Renal pelvis (tissue), 4 donors: ENCODE results near the gene ZNF3. TPM values are rescaled to one million over a fixed set of nuclear protein-coding genes. Genes with fewer than 3 reads are reported as not detected.
A peak's percentile ranks its signal among the peaks of the same experiment; 100 is the strongest.

Source experiments
- DNase-seq: peaks from one replicate; pipeline ENCODE4 v3.0.0-alpha.2; 2013
- polyA plus RNA-seq, 3 donors: library from polyadenylated mRNA; unstranded; fragments of 120-200 nt; gene quantifications; one replicate each; pipeline ENCODE4 v1.2.1, GENCODE V29; 2013; ENCODE audit not compliant: insufficient read length in 3 of 3

ZNF3 gene
- polyA plus RNA-seq, 3 donors, result 50.5 to 58.6 (median 57.8) TPM

DNA sequence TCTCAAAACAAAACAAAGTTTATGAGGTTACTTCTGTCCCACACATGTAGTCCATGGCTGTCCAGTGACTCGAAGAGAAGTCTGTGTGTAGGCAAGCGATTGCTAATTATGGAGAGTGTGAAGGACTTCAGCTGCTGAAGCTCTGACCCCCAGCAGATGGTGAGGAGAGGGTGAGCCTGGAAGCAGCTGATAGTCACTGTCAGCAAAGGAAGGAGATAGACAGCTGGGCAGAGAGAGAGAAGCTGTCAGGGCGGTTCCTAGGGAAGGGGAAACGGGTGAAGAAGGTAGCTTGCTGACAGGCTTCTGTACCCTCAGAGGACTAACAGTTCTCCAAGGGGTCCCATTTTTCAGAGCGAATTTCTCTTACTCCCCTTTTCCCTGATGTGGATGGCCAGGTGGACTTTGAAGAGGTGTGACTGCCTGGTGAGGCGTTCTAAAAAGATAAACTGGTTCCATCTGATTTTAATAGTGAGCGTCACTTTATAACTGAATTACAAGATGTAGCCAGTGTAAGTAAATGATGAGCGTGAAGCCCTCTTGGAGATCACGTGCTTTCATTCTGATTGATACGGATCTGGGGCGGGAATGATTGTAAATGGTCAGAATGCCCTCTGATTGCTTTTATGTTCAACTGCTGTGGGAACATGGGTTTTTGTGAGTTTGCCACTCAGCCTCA is 19.9 kb downstream of the ZNF3 start:
- no peak for DNase-seq

DNA sequence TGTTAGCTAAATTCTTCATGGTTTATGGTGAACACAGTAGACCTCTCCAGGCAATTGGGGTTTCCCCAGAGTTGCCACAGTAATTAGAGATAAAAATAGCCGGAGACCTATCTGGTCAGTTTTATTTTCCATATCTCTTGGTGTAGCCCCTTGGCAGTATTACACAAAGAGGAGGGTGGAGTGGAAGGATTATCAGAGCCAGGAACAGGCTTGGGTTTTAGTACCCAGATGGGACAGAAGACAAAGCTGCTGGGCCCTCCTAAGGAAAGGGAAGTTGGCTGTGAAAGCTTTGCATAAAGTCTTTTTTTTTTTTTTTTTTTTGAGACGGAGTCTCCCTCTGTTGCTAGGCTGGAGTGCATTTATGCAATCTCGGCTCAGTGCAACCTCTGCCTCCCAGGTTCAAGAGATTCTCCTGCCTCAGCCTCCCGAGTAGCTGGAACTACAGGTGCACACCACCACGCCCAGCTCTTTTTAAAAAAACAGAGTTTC is 22.2 kb downstream of the ZNF3 start:
- DNase-seq, result no peak

DNA sequence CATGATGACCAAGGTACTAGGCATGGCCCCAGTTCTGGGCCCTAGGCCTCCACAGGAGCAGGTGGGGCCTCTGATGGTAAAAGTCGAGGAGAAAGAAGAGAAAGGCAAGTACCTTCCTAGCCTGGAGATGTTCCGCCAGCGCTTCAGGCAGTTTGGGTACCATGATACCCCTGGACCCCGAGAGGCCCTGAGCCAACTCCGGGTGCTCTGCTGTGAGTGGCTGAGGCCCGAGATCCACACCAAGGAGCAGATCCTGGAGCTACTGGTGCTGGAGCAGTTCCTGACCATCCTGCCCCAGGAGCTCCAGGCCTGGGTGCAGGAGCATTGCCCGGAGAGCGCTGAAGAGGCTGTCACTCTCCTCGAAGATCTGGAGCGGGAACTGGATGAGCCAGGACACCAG is 24.5 kb downstream of the ZNF3 start:
- DNase-seq, result no peak

DNA sequence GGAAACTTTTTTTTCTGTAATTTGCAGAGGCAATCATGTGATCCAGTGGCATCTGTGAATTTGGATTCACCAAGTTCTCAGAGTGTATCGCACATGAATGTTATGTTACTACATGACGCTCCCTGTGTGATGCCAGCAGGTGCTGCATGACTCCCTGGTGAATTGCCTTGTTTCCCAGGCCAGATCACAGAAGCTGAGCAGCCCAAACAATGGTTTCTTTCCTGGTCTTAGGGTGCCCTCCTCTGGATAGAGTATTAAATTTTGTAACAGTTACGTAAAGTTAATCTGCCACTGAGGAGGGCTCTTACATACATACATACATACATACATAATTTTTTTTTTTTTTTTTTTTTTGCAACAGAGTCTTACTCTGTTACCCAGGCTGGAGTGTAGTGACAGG is 28.3 kb downstream of the ZNF3 start:
- peak; percentile 40 for DNase-seq

DNA sequence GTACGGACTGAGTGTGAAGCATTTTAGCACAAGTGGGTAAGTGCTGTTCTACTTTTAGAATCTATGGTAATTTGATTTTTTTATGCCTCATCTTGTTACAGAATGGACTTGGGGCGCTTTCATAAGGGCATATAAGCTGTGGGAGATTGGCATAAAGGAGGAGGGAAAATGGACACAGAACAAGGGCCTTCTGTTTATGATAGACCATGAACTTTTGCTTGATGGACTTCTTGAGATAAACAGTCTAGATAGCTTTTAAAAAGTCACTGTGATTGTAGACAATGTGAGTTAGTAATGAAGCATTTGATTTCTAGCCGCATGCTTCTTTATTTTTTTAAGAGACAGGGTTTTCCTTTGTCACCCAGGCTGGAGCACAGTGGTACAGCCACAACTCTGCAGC is 29.9 kb downstream of the ZNF3 start:
- DNase-seq, result no peak

DNA sequence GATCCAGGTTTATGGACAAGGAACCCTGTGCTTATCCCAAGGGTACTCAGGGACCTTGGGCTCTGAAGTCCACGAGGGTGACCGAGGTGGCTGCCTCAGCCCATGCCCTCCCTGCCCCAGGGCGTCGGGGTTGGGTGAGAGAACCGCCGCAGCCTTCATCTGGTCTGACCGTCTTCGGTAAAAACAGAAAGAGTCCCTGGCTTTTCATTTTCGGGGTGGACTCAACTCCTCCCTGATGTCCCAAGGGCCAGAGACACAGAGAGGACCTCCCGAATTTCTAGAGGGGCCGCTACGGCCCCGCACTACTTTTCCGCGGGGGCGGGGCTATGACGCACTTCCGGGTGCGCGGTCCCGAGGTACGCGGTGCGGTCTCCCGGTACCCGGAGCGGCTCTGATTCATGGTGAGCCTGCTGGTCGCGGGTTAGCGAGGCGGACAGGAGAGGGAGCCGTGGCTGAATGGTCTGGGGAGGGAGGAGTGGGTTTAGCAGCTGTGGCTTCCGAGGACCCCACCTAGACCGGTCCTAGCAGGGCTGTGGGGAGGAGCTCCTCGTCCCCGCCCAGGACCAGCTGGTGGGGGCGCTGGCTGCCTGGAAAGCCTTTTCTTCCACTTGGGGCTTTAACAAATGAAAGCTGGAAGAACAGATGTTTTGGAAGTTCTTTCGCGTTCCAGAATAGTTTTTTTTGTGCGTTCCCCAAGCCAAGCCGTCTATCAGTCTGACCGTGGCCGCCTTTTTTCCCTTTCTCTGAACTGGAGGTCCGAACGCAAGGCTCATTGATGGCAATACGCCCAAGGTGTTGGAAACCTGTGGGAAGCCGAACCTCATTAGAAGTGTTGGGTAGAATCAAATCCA is 31.9 kb downstream of the ZNF3 start, which contains the start of gene ZSCAN21:
Gene ZSCAN21, plus strand, starts transcription at position 334 of the 851 bp plus-strand sequence. CDS start 7,233 bp downstream, outside the sequence.
- peak; percentile 83 for DNase-seq

DNA sequence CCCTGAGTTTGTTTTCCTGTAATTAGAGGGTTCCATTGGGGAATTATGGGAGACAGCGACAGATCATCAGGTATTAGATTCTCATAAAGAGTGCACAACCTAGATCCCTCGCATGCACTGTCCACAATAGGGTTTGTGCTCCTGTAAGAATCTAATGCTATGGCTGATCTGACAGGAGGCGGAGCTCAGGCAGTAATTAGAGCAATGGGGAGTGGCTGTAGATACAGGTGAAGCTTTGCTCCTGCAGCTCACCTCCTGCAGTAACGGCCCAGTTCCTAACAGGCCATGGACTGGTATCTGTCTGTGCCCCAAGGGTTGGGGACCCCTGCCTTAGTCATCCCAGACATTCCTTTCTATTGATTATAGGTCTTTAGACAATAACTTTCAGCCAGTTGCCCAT is 32.8 kb downstream of the ZNF3 start:
- DNase-seq, result no peak

DNA sequence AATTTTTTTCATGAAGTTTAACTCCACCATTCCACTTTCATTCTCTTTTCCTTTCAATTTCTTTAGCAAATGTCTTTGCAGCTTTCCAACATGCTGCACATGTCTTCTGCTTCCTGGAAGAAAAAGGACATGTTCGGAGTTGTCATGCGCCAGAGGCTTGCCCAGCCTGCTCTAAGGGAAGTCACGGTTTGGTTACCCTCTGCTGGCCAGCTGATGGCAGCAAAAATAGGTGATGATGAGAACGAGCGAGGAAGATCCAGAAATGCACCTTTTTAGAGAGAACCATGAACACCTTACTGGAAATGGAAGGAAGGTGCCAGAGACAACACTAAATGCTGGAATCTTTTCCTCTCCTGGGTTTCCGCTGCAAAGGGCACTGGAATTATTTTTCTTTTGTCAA is 36.8 kb downstream of the ZNF3 start:
- no peak for DNase-seq

DNA sequence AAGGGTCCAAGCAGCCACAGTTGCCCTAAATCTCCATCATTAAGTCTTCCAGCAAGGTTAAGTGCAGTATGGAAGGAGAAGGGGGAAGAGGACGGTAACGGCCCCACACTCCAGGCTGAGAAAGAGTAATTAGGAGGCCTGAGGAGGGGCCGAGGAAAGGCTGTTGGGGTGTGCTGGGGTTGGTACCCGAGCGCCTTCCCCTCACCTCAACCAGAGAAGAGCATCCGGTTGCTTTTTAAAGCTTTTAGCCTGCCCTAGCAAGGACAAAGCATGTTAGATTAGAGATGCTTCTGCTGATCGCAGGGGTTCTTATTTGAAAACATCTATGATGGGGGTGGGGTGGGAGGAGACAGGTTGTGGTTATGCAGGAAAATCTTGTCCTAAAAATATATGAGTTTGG is 40.9 kb downstream of the ZNF3 start:
- DNase-seq, result no peak

DNA sequence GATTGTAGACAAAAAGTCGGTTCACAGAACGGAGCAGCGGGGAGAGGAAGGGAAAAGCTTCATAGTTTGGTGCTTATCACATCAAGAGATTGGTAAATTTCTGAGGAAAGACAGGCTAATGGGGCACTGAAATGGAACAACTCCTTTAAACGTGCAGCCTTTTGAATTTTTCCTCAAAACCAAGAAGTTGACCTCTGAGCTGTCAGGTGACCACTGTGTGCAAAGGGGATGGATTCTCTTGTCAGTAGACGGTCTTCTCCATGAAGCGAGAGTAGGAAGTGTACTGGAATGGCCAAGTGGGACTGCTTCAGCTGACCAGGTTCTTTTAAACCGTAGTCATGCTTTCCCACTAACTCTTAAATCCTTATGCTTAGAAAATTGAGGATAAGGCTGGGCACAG is 43.2 kb downstream of the ZNF3 start:
- DNase-seq, result no peak

DNA sequence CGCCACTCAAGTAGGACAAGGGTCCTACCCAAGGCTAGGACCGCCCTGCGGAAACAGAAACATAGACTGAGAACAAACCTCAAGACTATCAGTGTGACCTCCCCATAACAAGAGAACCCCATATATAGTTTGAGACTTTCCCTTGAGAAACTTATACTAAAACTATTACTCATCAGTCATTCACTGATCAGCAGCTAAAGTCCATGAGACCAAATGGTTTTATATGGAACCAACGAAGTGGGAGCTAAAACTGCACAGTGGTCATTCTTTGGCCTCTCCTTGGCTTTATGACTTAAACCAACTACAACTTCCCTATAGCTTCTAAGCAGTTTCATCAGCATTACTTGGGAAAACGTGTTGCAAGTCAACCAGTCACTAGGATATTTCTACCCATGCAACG is 45.6 kb downstream of the ZNF3 start:
- DNase-seq, result no peak

DNA sequence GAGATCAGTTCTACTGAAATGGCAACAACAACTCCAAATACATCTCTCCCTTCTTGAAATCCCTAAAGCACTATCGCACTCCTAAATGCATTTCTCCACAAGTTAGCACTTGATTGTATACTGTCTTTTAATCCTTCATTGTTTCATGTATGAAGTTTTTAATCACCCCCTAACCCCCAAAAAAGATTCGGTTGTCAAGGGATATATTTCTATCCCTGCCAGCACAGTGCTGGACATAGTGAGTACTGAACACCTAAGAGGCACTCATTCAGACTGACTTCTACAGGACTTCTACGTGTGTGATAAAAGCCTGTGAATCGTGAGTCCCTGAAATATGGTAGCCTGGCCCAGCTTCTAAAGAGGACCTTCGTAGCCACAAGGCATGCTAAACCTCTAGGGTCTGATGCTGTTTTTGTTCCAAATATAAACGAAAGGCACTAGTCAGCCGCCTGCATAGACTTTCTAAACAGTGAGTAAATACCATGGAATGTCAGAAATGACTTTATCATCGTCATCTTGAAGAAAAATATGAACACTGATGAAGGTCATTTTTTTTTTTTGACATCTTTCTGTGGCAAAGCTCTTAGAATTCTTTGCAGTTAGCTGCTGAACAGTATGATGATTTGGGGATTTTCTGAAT is 46.5 kb downstream of the ZNF3 start:
- no peak for DNase-seq

DNA sequence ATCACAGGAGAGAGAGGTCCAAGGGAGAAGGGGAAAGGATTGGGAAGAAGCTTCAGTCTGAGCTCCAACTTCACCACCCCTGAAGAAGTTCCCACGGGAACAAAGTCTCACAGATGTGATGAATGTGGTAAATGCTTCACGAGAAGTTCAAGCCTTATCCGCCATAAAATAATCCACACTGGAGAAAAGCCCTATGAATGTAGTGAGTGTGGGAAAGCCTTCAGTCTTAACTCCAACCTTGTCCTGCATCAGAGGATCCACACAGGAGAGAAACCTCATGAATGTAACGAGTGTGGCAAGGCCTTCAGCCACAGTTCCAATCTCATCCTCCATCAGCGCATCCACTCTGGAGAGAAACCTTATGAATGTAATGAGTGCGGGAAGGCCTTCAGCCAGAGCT is 48.0 kb downstream of the ZNF3 start:
- no peak for DNase-seq

DNA sequence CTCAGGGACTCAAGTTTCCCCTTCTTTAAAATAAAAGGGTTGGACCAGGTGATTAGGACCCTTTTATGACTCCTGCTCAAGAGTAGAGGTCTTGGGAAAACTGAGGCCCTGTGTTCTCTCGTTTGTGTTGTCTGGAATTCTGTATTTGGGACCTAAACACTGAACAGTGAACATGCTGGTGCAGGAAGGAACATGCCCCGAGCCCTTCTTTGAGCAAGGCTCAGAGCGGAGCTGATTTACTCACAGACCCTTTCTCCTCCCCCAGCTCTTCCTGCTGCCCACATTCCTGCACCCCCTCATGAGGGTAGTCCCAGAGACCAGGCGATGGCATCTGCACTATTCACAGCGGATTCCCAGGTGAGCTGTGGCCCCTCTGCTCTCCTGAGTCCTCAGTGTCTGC is 51.9 kb downstream of the ZNF3 start:
- DNase-seq, result no peak

DNA sequence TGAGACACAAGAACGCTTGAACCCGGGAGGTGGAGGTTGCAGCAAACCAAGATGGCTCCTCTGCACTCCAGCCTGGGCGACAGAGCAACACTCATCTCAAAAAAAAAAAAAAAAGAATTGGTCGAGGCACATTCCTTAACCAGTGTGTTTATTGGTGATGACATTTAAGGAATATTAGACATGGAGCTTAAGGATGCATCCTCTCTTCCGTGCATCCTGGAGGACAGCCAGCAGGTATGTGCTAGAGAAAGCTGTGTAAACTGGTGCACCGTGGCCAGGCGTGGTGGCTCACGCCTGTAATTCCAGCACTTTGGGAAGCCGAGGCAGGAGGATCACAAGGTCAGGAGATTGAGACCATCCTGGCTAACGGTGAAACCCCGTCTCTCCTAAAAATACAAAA is 54.3 kb downstream of the ZNF3 start:
- DNase-seq, result no peak

DNA sequence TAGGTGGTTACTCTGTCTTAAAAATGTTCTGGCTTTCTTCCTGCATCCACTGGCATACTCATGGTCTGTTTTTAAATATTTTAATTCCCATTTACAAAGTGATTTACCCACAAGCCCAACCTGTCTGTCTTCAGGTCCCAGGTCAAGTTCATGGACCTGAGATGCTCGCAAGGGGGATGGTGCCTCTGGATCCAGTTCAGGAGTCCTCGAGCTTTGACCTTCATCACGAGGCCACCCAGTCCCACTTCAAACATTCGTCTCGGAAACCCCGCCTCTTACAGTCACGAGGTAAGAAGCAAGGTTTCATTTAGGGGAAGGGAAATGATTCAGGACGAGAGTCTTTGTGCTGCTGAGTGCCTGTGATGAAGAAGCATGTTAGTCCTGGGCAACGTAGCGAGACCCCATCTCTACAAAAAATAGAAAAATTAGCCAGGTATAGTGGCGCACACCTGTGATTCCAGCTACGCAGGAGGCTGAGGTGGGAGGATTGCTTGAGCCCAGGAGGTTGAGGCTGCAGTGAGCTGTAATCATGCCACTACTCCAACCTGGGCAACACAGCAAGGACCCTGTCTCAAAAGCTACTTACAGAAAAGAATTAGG is 57.4 kb downstream of the ZNF3 start:
- no peak for DNase-seq

DNA sequence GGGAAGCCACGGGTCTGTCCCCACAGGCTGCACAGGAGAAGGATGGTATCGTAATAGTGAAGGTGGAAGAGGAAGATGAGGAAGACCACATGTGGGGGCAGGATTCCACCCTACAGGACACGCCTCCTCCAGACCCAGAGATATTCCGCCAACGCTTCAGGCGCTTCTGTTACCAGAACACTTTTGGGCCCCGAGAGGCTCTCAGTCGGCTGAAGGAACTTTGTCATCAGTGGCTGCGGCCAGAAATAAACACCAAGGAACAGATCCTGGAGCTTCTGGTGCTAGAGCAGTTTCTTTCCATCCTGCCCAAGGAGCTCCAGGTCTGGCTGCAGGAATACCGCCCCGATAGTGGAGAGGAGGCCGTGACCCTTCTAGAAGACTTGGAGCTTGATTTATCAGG is 58.0 kb downstream of the ZNF3 start:
- DNase-seq, result no peak

DNA sequence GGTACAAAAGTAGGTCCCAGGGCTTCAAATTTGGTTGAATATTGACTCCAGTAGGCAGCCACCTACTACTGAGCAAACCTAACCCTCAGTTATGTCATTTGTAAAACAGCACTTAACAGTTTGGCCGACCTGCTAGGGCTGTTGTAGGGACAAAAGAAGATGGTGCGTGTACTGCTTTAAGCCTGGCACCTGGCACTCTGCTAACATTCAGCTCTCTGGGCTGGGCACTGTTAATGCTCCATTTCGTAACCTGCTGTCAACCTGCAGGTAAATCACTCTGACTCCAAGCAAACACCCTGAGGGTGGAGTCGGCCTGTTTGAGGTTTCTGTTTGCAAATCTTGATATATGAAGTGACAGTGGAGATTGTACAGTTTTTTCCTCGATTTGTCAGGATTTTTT is 58.9 kb downstream of the ZNF3 start:
- no peak for DNase-seq

DNA sequence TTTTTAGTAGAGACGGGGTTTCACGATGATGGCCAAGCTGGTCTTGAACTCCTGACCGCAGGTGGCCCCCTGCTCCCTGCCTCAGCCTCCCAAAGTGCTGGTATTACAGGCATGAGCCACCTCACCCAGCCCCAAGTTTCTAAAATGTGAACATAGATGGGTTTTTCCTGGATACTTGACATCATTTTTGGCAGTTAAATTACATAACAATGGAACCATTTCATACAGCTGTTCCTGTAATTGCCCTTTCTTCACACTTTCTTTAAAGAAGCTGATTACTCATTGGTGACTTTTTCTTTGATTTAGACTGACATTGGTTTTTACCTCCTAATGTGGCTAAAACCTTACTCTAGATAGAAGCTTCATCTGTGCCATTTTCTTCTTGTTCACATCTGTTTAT is 60.2 kb downstream of the ZNF3 start:
- DNase-seq, result no peak
